HG03469 (cell line): ENCODE results near the gene WDR45B.

ENCODE experiments used
- ATAC-seq: cut with Tn5 transposase; IDR thresholded peaks from one replicate; pipeline ENCODE4 v1.9.1; 2021; ENCODE audit warnings: mild to moderate bottlenecking, moderate library complexity, moderate number of reproducible peaks; ENCODE audit not compliant: unreplicated experiment

The WDR45B gene

GRCh38 chr17:82678265-82678891 lies 30.1 kb upstream of the WDR45B start:
- no peak for ATAC-seq

GRCh38 chr17:82677353-82677925 lies 29.2 kb upstream of the WDR45B start:
- ATAC-seq: no peak

GRCh38 chr17:82675476-82676245 lies 27.4 kb upstream of the WDR45B start:
- ATAC-seq: no peak

- ATAC-seq: no peak
Observed at GRCh38 chr17:82674656-82675475, 26.6 kb upstream of the WDR45B start.

GRCh38 chr17:82670661-82671450 lies 22.6 kb upstream of the WDR45B start:
- no peak for ATAC-seq

- ATAC-seq: no peak
Observed at GRCh38 chr17:82668631-82669099, 20.4 kb upstream of the WDR45B start.

GRCh38 chr17:82668024-82668630 lies 19.9 kb upstream of the WDR45B start:
- no peak for ATAC-seq

GRCh38 chr17:82667668-82668000 lies 19.4 kb upstream of the WDR45B start:
- no peak for ATAC-seq

GRCh38 chr17:82666931-82667667 lies 18.9 kb upstream of the WDR45B start:
- ATAC-seq: no peak

GRCh38 chr17:82665891-82666290 lies 17.6 kb upstream of the WDR45B start:
- ATAC-seq: no peak

- no peak for ATAC-seq
Observed at GRCh38 chr17:82665217-82665616, 17.0 kb upstream of the WDR45B start.

- no peak for ATAC-seq
Observed at GRCh38 chr17:82664701-82665182, 16.5 kb upstream of the WDR45B start.

- ATAC-seq: no peak
Observed at GRCh38 chr17:82664276-82664575, 16.0 kb upstream of the WDR45B start.

GRCh38 chr17:82663381-82664275 lies 15.4 kb upstream of the WDR45B start:
- no peak for ATAC-seq

GRCh38 chr17:82662711-82663261 lies 14.5 kb upstream of the WDR45B start:
- no peak for ATAC-seq

- ATAC-seq: no peak
Observed at GRCh38 chr17:82661717-82662683, 13.8 kb upstream of the WDR45B start.

GRCh38 chr17:82659886-82660285 lies 11.6 kb upstream of the WDR45B start:
- no peak for ATAC-seq
